Measurements from ENCODE around the gene A1CF.
A peak's percentile ranks its signal among the peaks of the same experiment; 100 is the strongest.
"Not testable (repeated sequence)": the region's sequence is repeated elsewhere in the genome, so short reads cannot be mapped to it uniquely, and the experiment has no call there.

The A1CF gene

GRCh38 chr10:50885097-50885859 is at the start of gene A1CF:
A1CF (minus strand) TSS chr10:50885627; CDS start chr10:50859940, 25,687 bp downstream.
- DNase-seq (ENCODE audit: low spot score), result no peak

GRCh38 chr10:50931948-50932431 is 46.6 kb upstream of the A1CF start:
- DNase-seq (ENCODE audit: low spot score), result no peak

GRCh38 chr10:50929670-50930069 is 44.2 kb upstream of the A1CF start:
- DNase-seq (ENCODE audit: low spot score), result no peak

- DNase-seq (ENCODE audit: low spot score), result no peak
These were observed 42.7 kb upstream of the A1CF start for GRCh38 chr10:50928190-50928552.

- DNase-seq (ENCODE audit: low spot score), result no peak
These were observed 42.2 kb upstream of the A1CF start for GRCh38 chr10:50927522-50928189.

- not testable (repeated sequence) for DNase-seq (ENCODE audit: low spot score)
These were observed 38.0 kb upstream of the A1CF start for GRCh38 chr10:50923471-50923870.

GRCh38 chr10:50919010-50919409 is 33.6 kb upstream of the A1CF start:
- no peak for DNase-seq (ENCODE audit: low spot score)

GRCh38 chr10:50918529-50918928 is 33.1 kb upstream of the A1CF start:
- DNase-seq (ENCODE audit: low spot score), result no peak

- DNase-seq (ENCODE audit: low spot score), result peak; percentile 19
These were observed 32.1 kb upstream of the A1CF start for GRCh38 chr10:50917486-50917885.

- no peak for DNase-seq (ENCODE audit: low spot score)
These were observed 24.0 kb upstream of the A1CF start for GRCh38 chr10:50909334-50910014.

- DNase-seq (ENCODE audit: low spot score), result no peak
These were observed 22.9 kb upstream of the A1CF start for GRCh38 chr10:50908366-50908765.

- DNase-seq (ENCODE audit: low spot score), result not testable (repeated sequence)
These were observed 20.4 kb upstream of the A1CF start for GRCh38 chr10:50905797-50906196.

- no peak for DNase-seq (ENCODE audit: low spot score)
These were observed 11.3 kb upstream of the A1CF start for GRCh38 chr10:50896721-50897120.

- no peak for DNase-seq (ENCODE audit: low spot score)
These were observed 8.9 kb upstream of the A1CF start for GRCh38 chr10:50894312-50894711.

GRCh38 chr10:50892467-50892866 is 7.0 kb upstream of the A1CF start:
- DNase-seq (ENCODE audit: low spot score), result no peak

GRCh38 chr10:50884302-50884701 is 1.1 kb downstream of the A1CF start:
- no peak for DNase-seq (ENCODE audit: low spot score)

- no peak for DNase-seq (ENCODE audit: low spot score)
These were observed 1.8 kb downstream of the A1CF start for GRCh38 chr10:50883629-50884028.

- DNase-seq (ENCODE audit: low spot score), result no peak
These were observed 2.9 kb downstream of the A1CF start for GRCh38 chr10:50882540-50882983.

- DNase-seq (ENCODE audit: low spot score), result not testable (repeated sequence)
These were observed 4.4 kb downstream of the A1CF start for GRCh38 chr10:50881046-50881445.

GRCh38 chr10:50876429-50876828 is 9.0 kb downstream of the A1CF start:
- DNase-seq (ENCODE audit: low spot score), result no peak

- no peak for DNase-seq (ENCODE audit: low spot score)
These were observed 10.7 kb downstream of the A1CF start for GRCh38 chr10:50874723-50875122.

- no peak for DNase-seq (ENCODE audit: low spot score)
These were observed 19.1 kb downstream of the A1CF start for GRCh38 chr10:50866317-50866716.

- no peak for DNase-seq (ENCODE audit: low spot score)
These were observed 22.7 kb downstream of the A1CF start for GRCh38 chr10:50862719-50863118.
